Mesenchymal stem cell (in vitro differentiated cells and primary cell): ENCODE measurements around the gene B3GALT2.
A peak's percentile ranks its signal among the peaks of the same experiment; 100 is the strongest.

ENCODE experiments used
- DNase-seq: peaks from one replicate; pipeline ENCODE4 v3.0.0-alpha.2; 2013
- H2AFZ ChIP-seq: one replicate; pipeline ENCODE4 v1.6.1; 2013; ENCODE audit warnings: low read depth, mild to moderate bottlenecking, control low read depth, inconsistent platforms, low read length, moderate library complexity
- H2AK5ac ChIP-seq: 2 replicates; pipeline ENCODE4 v1.6.1; 2013; ENCODE audit warnings: low read length, moderate library complexity, mild to moderate bottlenecking, inconsistent platforms; ENCODE audit not compliant: severe bottlenecking
- H2BK120ac ChIP-seq: one replicate; pipeline ENCODE4 v1.6.1; 2013; ENCODE audit warnings: low read depth, mild to moderate bottlenecking, inconsistent platforms, low read length, moderate library complexity
- H2BK12ac ChIP-seq, 2 experiments: one replicate each; pipeline ENCODE4 v1.6.1; 2013; ENCODE audit warnings: inconsistent platforms in 2 of 2, low read length in 2 of 2, mild to moderate bottlenecking in 2 of 2, moderate library complexity in 2 of 2, control low read depth in 1 of 2
- H2BK15ac ChIP-seq: one replicate; pipeline ENCODE4 v1.6.1; 2013; ENCODE audit warnings: mild to moderate bottlenecking, low read depth, inconsistent platforms; ENCODE audit not compliant: poor library complexity, severe bottlenecking
- H2BK5ac ChIP-seq: 2 replicates; pipeline ENCODE4 v1.6.1; 2013; ENCODE audit warnings: low read depth, mild to moderate bottlenecking, low read length, control low read depth, inconsistent platforms; ENCODE audit not compliant: poor library complexity, severe bottlenecking
- H3K14ac ChIP-seq, 2 experiments: one replicate each; pipeline ENCODE4 v1.6.1; 2013; ENCODE audit warnings: inconsistent platforms in 2 of 2, low read length in 2 of 2, control low read depth in 1 of 2, mild to moderate bottlenecking in 1 of 2, moderate library complexity in 1 of 2
- H3K18ac ChIP-seq, 2 experiments: one replicate each; pipeline ENCODE4 v1.6.1; 2013; ENCODE audit warnings: inconsistent platforms in 2 of 2, low read length in 2 of 2, control low read depth in 1 of 2, low read depth in 1 of 2, mild to moderate bottlenecking in 1 of 2
- H3K23ac ChIP-seq, 2 experiments: one replicate each; pipeline ENCODE4 v1.6.1; 2013; ENCODE audit warnings: inconsistent platforms in 2 of 2, low read length in 2 of 2, mild to moderate bottlenecking in 2 of 2, moderate library complexity in 2 of 2, control low read depth in 1 of 2
- H3K27ac ChIP-seq: 2 replicates; pipeline ENCODE4 v1.5.1; 2013; ENCODE audit warnings: mild to moderate bottlenecking, moderate library complexity, low read length, control low read depth, inconsistent platforms; ENCODE audit not compliant: poor library complexity, severe bottlenecking
- H3K27me3 ChIP-seq, 2 experiments: 2 replicates each; pipeline versions ENCODE4 v1.6.1 to v1.7.0; 2013; ENCODE audit warnings: low read length in 2 of 2, mild to moderate bottlenecking in 2 of 2, moderate library complexity in 2 of 2, control low read depth in 1 of 2, inconsistent platforms in 1 of 2; ENCODE audit not compliant: control insufficient read depth in 1 of 2, insufficient read depth in 1 of 2
- H3K36me3 ChIP-seq, 2 experiments: 2 replicates each; pipeline versions ENCODE4 v1.6.1 to v1.7.0; 2013; ENCODE audit warnings: low read length in 2 of 2, control low read depth in 1 of 2, inconsistent platforms in 1 of 2, low read depth in 1 of 2, mild to moderate bottlenecking in 1 of 2; ENCODE audit not compliant: insufficient read depth in 2 of 2, control insufficient read depth in 1 of 2
- H3K4ac ChIP-seq, 2 experiments: one replicate each; pipeline ENCODE4 v1.6.1; 2013; ENCODE audit warnings: inconsistent platforms in 2 of 2, low read length in 2 of 2, mild to moderate bottlenecking in 2 of 2, moderate library complexity in 2 of 2, control low read depth in 1 of 2, low read depth in 1 of 2
- H3K4me1 ChIP-seq: 2 replicates; pipeline ENCODE4 v1.6.1; 2013; ENCODE audit warnings: low read depth, low read length, control low read depth; ENCODE audit not compliant: control insufficient read depth, insufficient read depth
- H3K4me2 ChIP-seq: 2 replicates; pipeline ENCODE4 v1.6.1; 2013; ENCODE audit warnings: low read length, mild to moderate bottlenecking, inconsistent platforms; ENCODE audit not compliant: poor library complexity, severe bottlenecking
- H3K4me3 ChIP-seq, 2 experiments: 2 replicates each; pipeline versions ENCODE4 v1.5.1 to v1.7.0; 2013; ENCODE audit warnings: low read length in 2 of 2, mild to moderate bottlenecking in 2 of 2, control low read depth in 1 of 2, low read depth in 1 of 2; ENCODE audit not compliant: insufficient read depth in 1 of 2
- H3K79me1 ChIP-seq: replicated peaks from 2 replicates; pipeline ENCODE4 v1.6.1; 2013; ENCODE audit warnings: mild to moderate bottlenecking, control low read depth, low read length, inconsistent platforms; ENCODE audit not compliant: poor library complexity, severe bottlenecking
- H3K9ac ChIP-seq: 2 replicates; pipeline ENCODE4 v1.7.0; 2013; ENCODE audit warnings: mild to moderate bottlenecking, low read length, moderate library complexity
- H3K9me3 ChIP-seq: 2 replicates; pipeline ENCODE4 v1.7.0; 2013; ENCODE audit warnings: mild to moderate bottlenecking, low read length; ENCODE audit not compliant: control insufficient read depth
- H4K8ac ChIP-seq: one replicate; pipeline ENCODE4 v1.6.1; 2013; ENCODE audit warnings: inconsistent platforms, mild to moderate bottlenecking, low read length, moderate library complexity
- H4K91ac ChIP-seq: one replicate; pipeline ENCODE4 v1.6.1; 2013; ENCODE audit warnings: mild to moderate bottlenecking, low read length, inconsistent platforms
- WGBS: methylation state at CpG from one replicate; pipeline ENCODE4 v1.1.7; 2013; ENCODE audit warnings: mixed read lengths; 5-methylcytosine and 5-hydroxymethylcytosine counted together

Gene B3GALT2

GRCh38 chr1:193179094-193179493 is 7.3 kb downstream of the B3GALT2 start:
- Histone ChIP-seq H2AFZ (no peak overlapping the region), H3K9me3 (no peaks in the 10 kb centered on the region), H3K4me2 (no peak overlapping the region), H2BK120ac (no peak overlapping the region), H3K4me3 (no peak overlapping the region), H3K23ac (no peak overlapping the region), H4K91ac (no peak overlapping the region), H3K27me3 (no peaks in the 10 kb centered on the region), H4K8ac (no peak overlapping the region), H3K27ac (no peak overlapping the region), H3K4me1 (no peaks in the 10 kb centered on the region), H2BK5ac (no peak overlapping the region), H3K14ac (no peak overlapping the region), H2AK5ac (no peak overlapping the region), H3K18ac (no peak overlapping the region), H2BK15ac (no peak overlapping the region), H3K4ac (no peak overlapping the region), H3K79me1 (peaks cover 8% of the 10 kb centered on the region), H3K36me3 (peaks cover 0 to 6% of the 10 kb centered on the region in 2 experiments), H2BK12ac (no peak overlapping the region), H3K9ac (no peak overlapping the region)
- WGBS: 100% methylated on average over 1 of the region's 4 CpGs
- DNase-seq: no peak

GRCh38 chr1:193176788-193177187 is 9.6 kb downstream of the B3GALT2 start:
- Histone ChIP-seq H2BK15ac (no peak overlapping the region), H2AK5ac (no peak overlapping the region), H3K9me3 (no peaks in the 10 kb centered on the region), H3K9ac (no peak overlapping the region), H3K4me3 (no peak overlapping the region), H3K4ac (no peak overlapping the region), H2BK12ac (no peak overlapping the region), H3K27me3 (no peaks in the 10 kb centered on the region), H3K14ac (no peak overlapping the region), H4K91ac (no peak overlapping the region), H3K4me2 (no peak overlapping the region), H3K36me3 (peaks cover 0 to 12% of the 10 kb centered on the region in 2 experiments), H4K8ac (no peak overlapping the region), H2BK5ac (no peak overlapping the region), H3K79me1 (peaks cover 13% of the 10 kb centered on the region), H2BK120ac (no peak overlapping the region), H3K4me1 (no peaks in the 10 kb centered on the region), H3K18ac (no peak overlapping the region), H3K27ac (no peak overlapping the region), H2AFZ (no peak overlapping the region), H3K23ac (no peak overlapping the region)
- DNase-seq: no peak

- Histone ChIP-seq H3K27me3 (no peaks in the 10 kb centered on the region), H3K23ac (no peak overlapping the region), H3K27ac (no peak overlapping the region), H2AK5ac (no peak overlapping the region), H4K91ac (no peak overlapping the region), H2BK120ac (no peak overlapping the region), H4K8ac (no peak overlapping the region), H3K14ac (no peak overlapping the region), H3K9me3 (no peaks in the 10 kb centered on the region), H3K36me3 (peaks cover 0 to 17% of the 10 kb centered on the region in 2 experiments), H3K4me2 (no peak overlapping the region), H3K79me1 (peaks cover 15% of the 10 kb centered on the region), H2BK12ac (no peak overlapping the region), H3K4me1 (no peaks in the 10 kb centered on the region), H2BK5ac (no peak overlapping the region), H3K18ac (no peak overlapping the region), H2AFZ (no peak overlapping the region), H3K4me3 (no peak overlapping the region), H3K9ac (no peak overlapping the region), H3K4ac (no peak overlapping the region), H2BK15ac (no peak overlapping the region)
- DNase-seq: peak; percentile 30
- no CpG with 5 or more reads among the region's 1 CpG for WGBS
Observed at GRCh38 chr1:193176113-193176512, 10.3 kb downstream of the B3GALT2 start.

GRCh38 chr1:193157360-193157759 is 29.1 kb downstream of the B3GALT2 start:
- Histone ChIP-seq H2AFZ (no peak overlapping the region), H2BK15ac (no peak overlapping the region), H3K4me1 (no peaks in the 10 kb centered on the region), H3K27me3 (no peaks in the 10 kb centered on the region), H2BK5ac (no peak overlapping the region), H3K36me3 (peaks cover 7 to 48% of the 10 kb centered on the region in 2 experiments), H2AK5ac (no peak overlapping the region), H4K91ac (no peak overlapping the region), H3K4ac (no peak overlapping the region), H3K9me3 (no peaks in the 10 kb centered on the region), H3K27ac (no peak overlapping the region), H3K23ac (no peak overlapping the region), H2BK12ac (no peak overlapping the region), H4K8ac (no peak overlapping the region), H3K9ac (no peak overlapping the region), H3K4me2 (no peak overlapping the region), H2BK120ac (no peak overlapping the region), H3K18ac (no peak overlapping the region), H3K79me1 (peaks cover 8% of the 10 kb centered on the region), H3K14ac (no peak overlapping the region), H3K4me3 (no peak overlapping the region)
- 100% methylated on average over 2 of the region's 2 CpGs for WGBS
- no peak for DNase-seq
